ENCODE results near the gene RAMACL.
"Not testable (repeated sequence)": the region's sequence is repeated elsewhere in the genome, so short reads cannot be mapped to it uniquely, and the experiment has no call there.

Gene RAMACL

GRCh38 chr6:166586424-166587156, at the start of gene RAMACL:
Gene RAMACL, minus strand, starts transcription at chr6:166586678. Its CDS starts 201 bp downstream, at chr6:166586477.
- no peak within 1 kb of the TSS for H3K27ac ChIP-seq

GRCh38 chr6:166635013-166635970, 48.8 kb upstream of the RAMACL start:
- H3K27ac ChIP-seq, result no peak overlapping the region
- no peak for TF ChIP-seq CTCF (conservative IDR thresholded peaks at IDR 0.05)
- TF ChIP-seq ZFX (IDR thresholded peaks at IDR 0.05), result no peak

More at GRCh38 chr6:166586424-166587156, at the start of gene RAMACL:
- TF ChIP-seq ZFX (IDR thresholded peaks at IDR 0.05), result no peak
- no peak for TF ChIP-seq CTCF (conservative IDR thresholded peaks at IDR 0.05)

GRCh38 chr6:166634581-166634980, 48.1 kb upstream of the RAMACL start:
- H3K27ac ChIP-seq, result not testable (repeated sequence)

- no peak overlapping the region for H3K27ac ChIP-seq
- TF ChIP-seq ZFX (IDR thresholded peaks at IDR 0.05), result no peak
- no peak for TF ChIP-seq CTCF (conservative IDR thresholded peaks at IDR 0.05)
Observed at GRCh38 chr6:166633732-166634535, 47.5 kb upstream of the RAMACL start.

- TF ChIP-seq CTCF (conservative IDR thresholded peaks at IDR 0.05) (no peak), ZFX (IDR thresholded peaks at IDR 0.05) (no peak)
- H3K27ac ChIP-seq, result no peak overlapping the region
Observed at GRCh38 chr6:166632731-166633130, 46.3 kb upstream of the RAMACL start.

- H3K27ac ChIP-seq, result no peak overlapping the region
- no peak for TF ChIP-seq CTCF (conservative IDR thresholded peaks at IDR 0.05)
- no peak for TF ChIP-seq ZFX (IDR thresholded peaks at IDR 0.05)
Observed at GRCh38 chr6:166630462-166630861, 44.0 kb upstream of the RAMACL start.

GRCh38 chr6:166629628-166630027, 43.1 kb upstream of the RAMACL start:
- no peak overlapping the region for H3K27ac ChIP-seq
- TF ChIP-seq ZFX (IDR thresholded peaks at IDR 0.05) (no peak), CTCF (conservative IDR thresholded peaks at IDR 0.05) (no peak)

Measured in C4-2B (cell line).